K562 (cell line): ENCODE results near the gene ANKRD24. TPM values are rescaled to one million over a fixed set of nuclear protein-coding genes. Genes with fewer than 3 reads are reported as not detected.

Source experiments
- ARHGAP35 ChIP-seq: fragments of 450-650 bp; IDR thresholded peaks from 2 replicates; pipeline ENCODE4 v1.6.1; 2018; ENCODE audit not compliant: partially characterized antibody
- CSDE1 ChIP-seq, 2 experiments: fragments of 450-650 bp; IDR thresholded peaks; 2 replicates each; pipeline ENCODE4 v1.6.1; 2016; ENCODE audit warnings: mild to moderate bottlenecking in 1 of 2
- DPF2 ChIP-seq: fragments of 450-650 bp; IDR thresholded peaks from 2 replicates; pipeline ENCODE4 v1.6.1; 2016
- ESRRB ChIP-seq: fragments of 250-450 bp; sonication (Bioruptor Pico); IDR thresholded peaks from 2 replicates; pipeline ENCODE4 v1.5.0; 2020; ENCODE audit warnings: mild to moderate bottlenecking, moderate library complexity, borderline replicate concordance
- ETS2 ChIP-seq: IDR thresholded peaks from 2 replicates; pipeline ENCODE4 v1.6.1; 2016; ENCODE audit warnings: borderline replicate concordance, missing genetic modification characterization, mild to moderate bottlenecking, moderate library complexity, missing compliant biosample characterization; ENCODE audit not compliant: poor library complexity, severe bottlenecking
- HLTF ChIP-seq: fragments of 450-650 bp; IDR thresholded peaks from 2 replicates; pipeline ENCODE4 v1.6.1; 2016
- LARP7 ChIP-seq: fragments of 450-650 bp; IDR thresholded peaks from 2 replicates; pipeline ENCODE4 v1.6.1; 2016
- NCOA1 ChIP-seq: fragments of 450-650 bp; IDR thresholded peaks from 2 replicates; pipeline ENCODE4 v1.6.1; 2016; ENCODE audit warnings: low read depth
- NRF1 ChIP-seq, 2 experiments: fragments of 450-650 bp; IDR thresholded peaks in 1 of 2; conservative IDR thresholded peaks in 1 of 2; 2 replicates each; pipeline ENCODE4 v1.6.1; 2014; ENCODE audit warnings: mild to moderate bottlenecking in 2 of 2
- NUFIP1 ChIP-seq: fragments of 450-650 bp; IDR thresholded peaks from 2 replicates; pipeline ENCODE4 v1.6.1; 2018; ENCODE audit not compliant: partially characterized antibody
- SMAD4 ChIP-seq: fragments of 250-450 bp; sonication (Bioruptor Pico); conservative IDR thresholded peaks from 2 replicates; pipeline ENCODE4 v1.8.0; 2021; ENCODE audit warnings: inconsistent platforms, mild to moderate bottlenecking, moderate library complexity
- SMARCB1 ChIP-seq: IDR thresholded peaks from 2 replicates; pipeline ENCODE4 v1.6.1; 2011; ENCODE audit warnings: improper control_type of control experiment, low read depth; ENCODE audit not compliant: insufficient read length
- TCF7L2 ChIP-seq: fragments of 150-350 bp; IDR thresholded peaks from 2 replicates; pipeline ENCODE4 v1.6.1; 2016; ENCODE audit warnings: low read depth, mild to moderate bottlenecking, low read length, moderate library complexity
- THRAP3 ChIP-seq: fragments of 450-650 bp; IDR thresholded peaks from 2 replicates; pipeline ENCODE4 v1.6.1; 2016; ENCODE audit warnings: mild to moderate bottlenecking, inconsistent platforms, borderline replicate concordance
- TRIM24 ChIP-seq, 2 experiments: fragments of 450-650 bp; IDR thresholded peaks; 2 replicates each; pipeline ENCODE4 v1.6.1; 2016
- TSC22D4 ChIP-seq: fragments of 450-650 bp; IDR thresholded peaks from 2 replicates; pipeline ENCODE4 v1.6.1; 2016; ENCODE audit warnings: missing genetic modification characterization, missing biosample characterization, control low read depth
- ZFX ChIP-seq: sonication (generic); formaldehyde crosslinking; IDR thresholded peaks from 2 replicates; pipeline ENCODE4 v1.8.0; 2022; ENCODE audit warnings: mild to moderate bottlenecking, missing genetic modification reagents, moderate library complexity
- ZNF24 ChIP-seq: fragments of 450-650 bp; IDR thresholded peaks from 2 replicates; pipeline ENCODE4 v1.6.1; 2016
- ZNF316 ChIP-seq: fragments of 450-650 bp; IDR thresholded peaks from 2 replicates; pipeline ENCODE4 v1.6.1; 2016
- polyA plus RNA-seq, 8 experiments: library from polyadenylated mRNA; depleted of rRNA in 4 of 8; stranded (reverse) in 5 of 8; unstranded in 3 of 8; fragments of >200 nt; fragmentation: Nextera tagmentation in 2 of 8; fragmentation: Illumina TruSeq in 1 of 8; extraction: Ambion mirVana in 2 of 8; extraction: Trizol in 1 of 8; gene quantifications; 2 replicates each; pipeline versions ENCODE4 v1.2.1 to v1.2.3, GENCODE V29; 2011 to 2014; ENCODE audit warnings: inconsistent platforms in 1 of 8, missing spikeins in 1 of 8
- total RNA-seq, 7 experiments: library from RNA; depleted of rRNA in 6 of 7; stranded (reverse); fragments of >200 nt in 6 of 7; fragmentation: Illumina TruSeq in 2 of 7; extraction: Trizol in 2 of 7; gene quantifications; 2 replicates each; pipeline versions ENCODE4 v1.2.1 to v1.2.3, GENCODE V29; 2011 to 2021; ENCODE audit warnings: low replicate concordance in 1 of 7
- TF ChIP-seq, protein P1 (sequence below): sonication (generic); formaldehyde crosslinking; IDR thresholded peaks from 2 replicates; pipeline ENCODE4 v1.8.0; 2022; ENCODE audit warnings: mild to moderate bottlenecking, missing genetic modification reagents
- TF ChIP-seq, protein P2 (sequence below): sonication (generic); formaldehyde crosslinking; IDR thresholded peaks from 2 replicates; pipeline ENCODE4 v1.8.0; 2022; ENCODE audit warnings: mild to moderate bottlenecking, low read depth, missing genetic modification reagents
- TF ChIP-seq, protein P3 (sequence below), 2 experiments: fragments of 450-650 bp; IDR thresholded peaks; 2 replicates each; pipeline ENCODE4 v1.6.1; 2018; ENCODE audit warnings: mild to moderate bottlenecking in 2 of 2, low read depth in 1 of 2; ENCODE audit not compliant: partially characterized antibody in 2 of 2

The ANKRD24 gene
- total and polyA plus RNA-seq, 9 of the 15 experiments (the other 6 are each of a cell fraction or from before 2014, with no cell fraction given): 0.07 to 0.12 (median 0.09) TPM; not detected in 5

DNA sequence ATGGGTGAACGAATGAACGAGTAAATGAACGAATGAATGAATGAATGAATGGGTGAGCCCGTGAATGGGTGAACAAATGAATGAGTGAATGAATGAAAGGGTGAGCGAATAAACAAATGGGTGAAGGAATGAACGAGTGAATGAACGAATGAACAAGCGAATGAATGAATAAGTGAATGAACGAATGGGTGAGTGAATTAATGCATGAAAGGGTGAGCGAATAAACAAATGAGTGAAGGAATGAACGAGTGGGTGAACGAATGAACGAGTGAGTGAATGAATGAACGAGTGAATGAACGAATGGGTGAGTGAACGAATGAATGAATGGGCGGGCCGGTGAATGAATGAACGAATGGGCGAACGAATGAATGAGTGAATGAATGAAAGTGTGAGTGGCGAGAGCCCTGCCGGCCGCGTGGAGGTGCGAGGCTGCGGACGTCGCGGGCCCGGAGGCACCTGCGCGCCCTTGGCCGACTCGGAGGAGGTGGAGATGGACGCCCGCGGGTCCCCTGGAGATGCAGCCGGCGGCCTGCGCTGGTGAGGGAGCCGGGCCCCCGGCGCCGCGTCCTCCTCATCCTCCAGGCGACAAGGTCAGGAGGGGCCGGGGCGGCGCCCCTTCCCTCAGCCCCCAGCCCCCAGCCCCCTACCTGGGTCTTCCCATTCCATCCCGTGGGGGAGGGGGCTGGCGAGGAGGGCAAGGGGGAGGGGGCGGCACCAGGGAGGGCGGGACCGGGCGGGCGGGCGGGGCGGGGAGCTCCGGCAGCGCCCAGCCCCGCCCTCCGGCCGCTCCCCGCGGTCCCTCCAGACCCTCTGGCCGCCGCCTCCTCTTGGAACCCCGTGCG, 15.4 kb downstream of the ANKRD24 start (continued):
- TF ChIP-seq NCOA1 (no peak), TCF7L2 (no peak), SMAD4 (CRISPR knock-in tag) (no peak), ZNF24 (peak; percentile 100), ETS2 (tag) (no peak), ZNF316 (no peak), THRAP3 (peak; percentile 65; the same call in 1 of the 2 replicates), DPF2 (peak; percentile 32; the same call in 1 of the 2 replicates), NRF1 (conservative IDR thresholded peaks at IDR 0.05 in 1 of 2, IDR thresholded peaks at IDR 0.05 in 1 of 2) (0 out of 4 replicates have a peak, but pooled peaks of 1 of the 2 experiments have one; percentile 27), ARHGAP35 (peak; percentile 83), CSDE1 (IDR thresholded peaks at IDR 0.05) (0 out of 4 replicates have a peak, but pooled peaks of 1 of the 2 experiments have one; percentile 22), TRIM24 (IDR thresholded peaks at IDR 0.05) (0 out of 4 replicates have a peak, but pooled peaks of 1 of the 2 experiments have one; percentile 16), LARP7 (0 out of 2 replicates have a peak, but pooled peaks have one; percentile 68), NUFIP1 (no peak), ZFX (CRISPR knock-in tag) (peak; percentile 61), TSC22D4 (tag) (peak; percentile 98), HLTF (0 out of 2 replicates have a peak, but pooled peaks have one; percentile 39), ESRRB (no peak), SMARCB1 (no peak)
- TF ChIP-seq, protein P1, sequence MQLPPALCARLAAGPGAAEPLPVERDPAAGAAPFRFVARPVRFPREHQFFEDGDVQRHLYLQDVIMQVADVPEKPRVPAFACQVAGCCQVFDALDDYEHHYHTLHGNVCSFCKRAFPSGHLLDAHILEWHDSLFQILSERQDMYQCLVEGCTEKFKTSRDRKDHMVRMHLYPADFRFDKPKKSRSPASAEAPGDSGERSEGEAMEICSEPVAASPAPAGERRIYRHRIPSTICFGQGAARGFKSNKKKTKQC (CRISPR knock-in tag): peak; percentile 79; the same call in 1 of the 2 replicates
- TF ChIP-seq, protein P2, sequence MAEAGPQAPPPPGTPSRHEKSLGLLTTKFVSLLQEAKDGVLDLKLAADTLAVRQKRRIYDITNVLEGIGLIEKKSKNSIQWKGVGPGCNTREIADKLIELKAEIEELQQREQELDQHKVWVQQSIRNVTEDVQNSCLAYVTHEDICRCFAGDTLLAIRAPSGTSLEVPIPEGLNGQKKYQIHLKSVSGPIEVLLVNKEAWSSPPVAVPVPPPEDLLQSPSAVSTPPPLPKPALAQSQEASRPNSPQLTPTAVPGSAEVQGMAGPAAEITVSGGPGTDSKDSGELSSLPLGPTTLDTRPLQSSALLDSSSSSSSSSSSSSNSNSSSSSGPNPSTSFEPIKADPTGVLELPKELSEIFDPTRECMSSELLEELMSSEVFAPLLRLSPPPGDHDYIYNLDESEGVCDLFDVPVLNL: 0 out of 2 replicates have a peak, but pooled peaks have one; percentile 56
- TF ChIP-seq, protein P3, sequence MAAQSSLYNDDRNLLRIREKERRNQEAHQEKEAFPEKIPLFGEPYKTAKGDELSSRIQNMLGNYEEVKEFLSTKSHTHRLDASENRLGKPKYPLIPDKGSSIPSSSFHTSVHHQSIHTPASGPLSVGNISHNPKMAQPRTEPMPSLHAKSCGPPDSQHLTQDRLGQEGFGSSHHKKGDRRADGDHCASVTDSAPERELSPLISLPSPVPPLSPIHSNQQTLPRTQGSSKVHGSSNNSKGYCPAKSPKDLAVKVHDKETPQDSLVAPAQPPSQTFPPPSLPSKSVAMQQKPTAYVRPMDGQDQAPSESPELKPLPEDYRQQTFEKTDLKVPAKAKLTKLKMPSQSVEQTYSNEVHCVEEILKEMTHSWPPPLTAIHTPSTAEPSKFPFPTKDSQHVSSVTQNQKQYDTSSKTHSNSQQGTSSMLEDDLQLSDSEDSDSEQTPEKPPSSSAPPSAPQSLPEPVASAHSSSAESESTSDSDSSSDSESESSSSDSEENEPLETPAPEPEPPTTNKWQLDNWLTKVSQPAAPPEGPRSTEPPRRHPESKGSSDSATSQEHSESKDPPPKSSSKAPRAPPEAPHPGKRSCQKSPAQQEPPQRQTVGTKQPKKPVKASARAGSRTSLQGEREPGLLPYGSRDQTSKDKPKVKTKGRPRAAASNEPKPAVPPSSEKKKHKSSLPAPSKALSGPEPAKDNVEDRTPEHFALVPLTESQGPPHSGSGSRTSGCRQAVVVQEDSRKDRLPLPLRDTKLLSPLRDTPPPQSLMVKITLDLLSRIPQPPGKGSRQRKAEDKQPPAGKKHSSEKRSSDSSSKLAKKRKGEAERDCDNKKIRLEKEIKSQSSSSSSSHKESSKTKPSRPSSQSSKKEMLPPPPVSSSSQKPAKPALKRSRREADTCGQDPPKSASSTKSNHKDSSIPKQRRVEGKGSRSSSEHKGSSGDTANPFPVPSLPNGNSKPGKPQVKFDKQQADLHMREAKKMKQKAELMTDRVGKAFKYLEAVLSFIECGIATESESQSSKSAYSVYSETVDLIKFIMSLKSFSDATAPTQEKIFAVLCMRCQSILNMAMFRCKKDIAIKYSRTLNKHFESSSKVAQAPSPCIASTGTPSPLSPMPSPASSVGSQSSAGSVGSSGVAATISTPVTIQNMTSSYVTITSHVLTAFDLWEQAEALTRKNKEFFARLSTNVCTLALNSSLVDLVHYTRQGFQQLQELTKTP (IDR thresholded peaks at IDR 0.05; ENCODE audit: low read depth in 1 of 2, partially characterized antibody in 2 of 2): no peak
